ENCODE data around the gene ANK3. TPM values are rescaled to one million over a fixed set of nuclear protein-coding genes. Genes with fewer than 3 reads are reported as not detected.
"Not testable (repeated sequence)": the region's sequence is repeated elsewhere in the genome, so short reads cannot be mapped to it uniquely, and the experiment has no call there.

Gene ANK3
- total and polyA plus RNA-seq, 2 experiments from 2014 or later: 0.14 to 0.54 TPM

DNA sequence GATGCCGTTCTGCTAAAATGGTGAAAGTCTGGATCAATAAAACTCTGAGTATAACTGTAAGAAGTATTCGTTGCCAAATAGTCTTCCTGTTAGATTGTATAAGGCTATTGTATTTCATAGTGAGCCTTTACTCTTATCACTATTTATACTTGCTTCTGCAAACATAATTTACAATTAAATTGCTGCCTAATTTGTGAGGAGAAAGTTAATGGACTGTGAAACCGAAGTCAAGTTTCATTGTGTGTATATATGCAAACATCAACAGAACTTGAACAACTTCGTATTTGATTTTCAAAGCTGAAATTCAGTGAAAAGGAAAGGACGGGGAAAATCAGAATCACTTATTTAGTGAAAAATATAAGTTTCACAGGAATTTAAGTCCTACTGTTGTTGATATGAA is 347.4 kb downstream of the ANK3 start:
- Histone ChIP-seq H3K79me2 (ENCODE audit: insufficient read depth) (no peaks in the 10 kb centered on the region), H2AFZ (no peak overlapping the region), H3K9me2 (ENCODE audit: insufficient read depth) (no peaks in the 10 kb centered on the region), H3K4me3 (no peak overlapping the region), H3K9me3 (ENCODE audit: low read depth) (no peaks in the 10 kb centered on the region), H3K9ac (no peak overlapping the region), H3K27me3 (replicated peaks; ENCODE audit: insufficient read depth) (peaks cover 3% of the 10 kb centered on the region; the same call in 1 of the 2 replicates), H3K4me1 (ENCODE audit: insufficient read depth) (peaks cover 4% of the 10 kb centered on the region), H3K4me2 (ENCODE audit: unreplicated experiment) (no peak overlapping the region), H3K27ac (no peak overlapping the region), H4K20me1 (ENCODE audit: insufficient read depth) (no peaks in the 10 kb centered on the region), H3K36me3 (ENCODE audit: low read depth) (no peaks in the 10 kb centered on the region), H3F3A (ENCODE audit: insufficient read depth) (0 out of 2 replicates have a peak, but pooled peaks cover 8% of the 10 kb centered on the region)
- TF ChIP-seq EZH2 (IDR thresholded peaks at IDR 0.05; ENCODE audit: insufficient read depth, poor library complexity, severe bottlenecking) (no peak), EZH2phosphoT487 (IDR thresholded peaks at IDR 0.05; ENCODE audit: insufficient read depth, low read depth) (no peak)
- WGBS, 2 experiments (ENCODE audit: low coverage in 1 of 2, low lambda C conversion rate in 2 of 2, missing lambda C conversion rate in 2 of 2): 62 to 65% methylated on average over 5 of the region's 5 CpGs
- in situ Hi-C loops (cut with MboI): loop anchor here (25.0 kb wide), 1 partner anchor 405 kb away; no protein-coding TSS in a partner anchor
- DNase-seq: no peak

DNA sequence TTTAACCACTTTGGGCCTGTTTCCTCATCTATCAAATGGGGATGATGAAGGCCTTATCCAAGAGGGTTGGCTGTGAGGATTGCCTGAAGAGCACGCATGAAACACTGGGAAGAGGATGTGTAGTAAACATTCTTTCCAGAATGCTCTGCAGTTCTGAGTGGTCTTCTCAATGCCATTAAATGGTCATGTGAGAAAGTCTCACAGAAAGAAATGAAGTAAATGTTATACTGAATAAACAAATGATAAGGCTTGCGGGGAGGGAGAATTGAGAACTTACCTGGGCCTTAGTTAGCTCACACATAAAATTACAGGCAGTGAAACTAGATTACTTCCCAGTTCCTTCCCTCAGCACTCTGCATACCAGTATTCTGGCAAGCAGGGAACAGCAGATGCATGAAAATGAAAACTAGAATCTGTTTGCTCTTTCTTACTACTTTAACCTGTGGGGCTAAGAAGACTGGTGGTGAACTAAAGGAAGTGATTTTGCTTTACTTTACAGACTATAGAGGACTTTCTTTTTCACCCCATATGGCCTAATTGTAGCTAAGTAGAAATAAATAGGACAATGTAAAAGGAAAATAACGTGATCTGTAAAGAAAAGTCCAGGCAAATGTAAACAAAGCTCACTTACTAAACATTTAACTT is 348.1 kb downstream of the ANK3 start:
- H3K27ac ChIP-seq: no peak overlapping the region
- no peaks in the 10 kb centered on the region for H3K79me2 ChIP-seq (ENCODE audit: insufficient read depth)
- H4K20me1 ChIP-seq (ENCODE audit: insufficient read depth): no peaks in the 10 kb centered on the region
- 0 out of 2 replicates have a peak, but pooled peaks cover 8% of the 10 kb centered on the region for H3F3A ChIP-seq (ENCODE audit: insufficient read depth)
- peaks cover 6% of the 10 kb centered on the region; the same call in 1 of the 2 replicates for H3K27me3 ChIP-seq (replicated peaks; ENCODE audit: insufficient read depth)
- no peaks in the 10 kb centered on the region for H3K36me3 ChIP-seq (ENCODE audit: low read depth)
- H3K9ac ChIP-seq: no peak overlapping the region
- WGBS, 2 experiments (ENCODE audit: low coverage in 1 of 2, low lambda C conversion rate in 2 of 2, missing lambda C conversion rate in 2 of 2): 78 to 86% methylated on average over 3 of the region's 3 CpGs
- in situ Hi-C loops (cut with MboI): loop anchor here (25.0 kb wide), 1 partner anchor 404 kb away; no protein-coding TSS in a partner anchor
- no peak overlapping the region for H3K4me2 ChIP-seq (ENCODE audit: unreplicated experiment)
- no peaks in the 10 kb centered on the region for H3K9me2 ChIP-seq (ENCODE audit: insufficient read depth)
- no peaks in the 10 kb centered on the region for H3K9me3 ChIP-seq (ENCODE audit: low read depth)
- DNase-seq: no peak
- H2AFZ ChIP-seq: no peak overlapping the region
- TF ChIP-seq EZH2 (IDR thresholded peaks at IDR 0.05; ENCODE audit: insufficient read depth, poor library complexity, severe bottlenecking): no peak
- TF ChIP-seq EZH2phosphoT487 (IDR thresholded peaks at IDR 0.05; ENCODE audit: insufficient read depth, low read depth): no peak
- no peak overlapping the region for H3K4me3 ChIP-seq
- peaks cover 4% of the 10 kb centered on the region for H3K4me1 ChIP-seq (ENCODE audit: insufficient read depth)

DNA sequence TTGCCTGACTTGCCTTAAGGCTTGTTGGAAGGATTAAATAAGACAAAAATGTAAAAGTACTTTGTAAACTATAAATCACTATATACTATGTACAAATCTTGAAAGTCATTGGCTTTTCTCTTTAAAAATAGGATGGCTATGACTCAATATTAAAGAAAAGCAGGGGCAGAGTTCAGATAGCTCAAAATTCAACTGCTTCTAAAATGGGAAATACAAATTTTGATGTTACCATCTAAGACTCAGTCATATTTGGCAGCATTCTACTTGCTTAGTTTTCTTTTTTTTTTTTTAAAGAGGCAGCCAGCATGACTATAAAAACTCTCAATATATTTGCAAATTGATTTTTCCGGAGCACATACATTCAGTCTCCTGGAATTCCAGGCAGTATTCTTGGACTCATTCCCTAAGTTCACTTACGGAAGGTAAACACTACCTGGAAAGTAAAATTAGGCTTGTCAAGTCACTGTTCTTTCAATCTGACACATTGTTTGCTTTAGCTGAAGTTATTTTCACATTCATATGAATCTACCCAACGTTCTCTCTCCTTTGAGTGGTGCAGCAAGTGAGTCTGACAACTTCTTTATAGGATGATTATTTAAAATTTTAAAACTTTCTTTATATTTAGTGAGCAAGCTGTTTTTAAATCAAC is 349.5 kb downstream of the ANK3 start:
- Histone ChIP-seq H3F3A (ENCODE audit: insufficient read depth) (0 out of 2 replicates have a peak, but pooled peaks cover 8% of the 10 kb centered on the region), H3K9me2 (ENCODE audit: insufficient read depth) (no peaks in the 10 kb centered on the region), H4K20me1 (ENCODE audit: insufficient read depth) (no peaks in the 10 kb centered on the region), H2AFZ (no peak overlapping the region), H3K27ac (no peak overlapping the region), H3K4me3 (no peak overlapping the region), H3K9me3 (ENCODE audit: low read depth) (no peaks in the 10 kb centered on the region), H3K36me3 (ENCODE audit: low read depth) (no peaks in the 10 kb centered on the region), H3K79me2 (ENCODE audit: insufficient read depth) (no peaks in the 10 kb centered on the region), H3K27me3 (replicated peaks; ENCODE audit: insufficient read depth) (peaks cover 6% of the 10 kb centered on the region; the same call in 1 of the 2 replicates), H3K4me2 (ENCODE audit: unreplicated experiment) (no peak overlapping the region), H3K4me1 (ENCODE audit: insufficient read depth) (peaks cover 4% of the 10 kb centered on the region), H3K9ac (no peak overlapping the region)
- in situ Hi-C loops (cut with MboI): loop anchor here (25.0 kb wide), 1 partner anchor 403 kb away; no protein-coding TSS in a partner anchor
- WGBS, 2 experiments (ENCODE audit: low coverage in 1 of 2, low lambda C conversion rate in 2 of 2, missing lambda C conversion rate in 2 of 2): 41 to 42% methylated on average over 3 of the region's 3 CpGs
- no peak for DNase-seq
- TF ChIP-seq EZH2 (IDR thresholded peaks at IDR 0.05; ENCODE audit: insufficient read depth, poor library complexity, severe bottlenecking): no peak
- no peak for TF ChIP-seq EZH2phosphoT487 (IDR thresholded peaks at IDR 0.05; ENCODE audit: insufficient read depth, low read depth)

DNA sequence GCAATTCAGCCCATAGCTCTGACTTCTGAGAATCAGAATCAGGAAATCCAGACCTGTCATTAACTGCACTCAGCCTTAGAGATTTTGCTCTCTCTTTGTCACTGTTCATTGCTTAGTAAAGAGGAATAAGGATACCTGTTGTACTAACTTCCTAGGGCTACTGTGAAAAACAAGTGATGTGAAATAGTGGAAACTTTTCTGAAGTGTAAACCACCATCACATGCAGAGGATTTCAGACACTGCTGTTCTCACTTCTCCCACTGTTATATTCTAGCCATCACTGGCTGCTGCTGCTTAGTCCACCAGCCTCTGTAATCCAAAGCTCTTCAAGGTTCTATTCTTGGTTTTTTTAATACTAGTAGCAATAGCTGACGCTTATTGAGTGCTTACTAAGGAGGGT is 353.7 kb downstream of the ANK3 start:
- no peak overlapping the region for H3K4me3 ChIP-seq
- TF ChIP-seq EZH2 (IDR thresholded peaks at IDR 0.05; ENCODE audit: insufficient read depth, poor library complexity, severe bottlenecking) (no peak), EZH2phosphoT487 (IDR thresholded peaks at IDR 0.05; ENCODE audit: insufficient read depth, low read depth) (no peak)
- no peak for DNase-seq
- H3K9me2 ChIP-seq (ENCODE audit: insufficient read depth): no peaks in the 10 kb centered on the region
- H3K36me3 ChIP-seq (ENCODE audit: low read depth): no peaks in the 10 kb centered on the region
- no peaks in the 10 kb centered on the region for H3F3A ChIP-seq (ENCODE audit: insufficient read depth)
- H4K20me1 ChIP-seq (ENCODE audit: insufficient read depth): no peaks in the 10 kb centered on the region
- in situ Hi-C loops (cut with MboI): loop anchor here (25.0 kb wide), 1 partner anchor 399 kb away; no protein-coding TSS in a partner anchor
- 40 to 75% methylated on average over 1 of the region's 1 CpG for WGBS, 2 experiments (ENCODE audit: low coverage in 1 of 2, low lambda C conversion rate in 2 of 2, missing lambda C conversion rate in 2 of 2)
- H3K27ac ChIP-seq: no peak overlapping the region
- no peak overlapping the region for H2AFZ ChIP-seq
- H3K9me3 ChIP-seq (ENCODE audit: low read depth): no peaks in the 10 kb centered on the region
- H3K4me1 ChIP-seq (ENCODE audit: insufficient read depth): no peaks in the 10 kb centered on the region
- no peaks in the 10 kb centered on the region for H3K79me2 ChIP-seq (ENCODE audit: insufficient read depth)
- no peak overlapping the region for H3K4me2 ChIP-seq (ENCODE audit: unreplicated experiment)
- H3K27me3 ChIP-seq (replicated peaks; ENCODE audit: insufficient read depth): peaks cover 6% of the 10 kb centered on the region; the same call in 1 of the 2 replicates
- no peak overlapping the region for H3K9ac ChIP-seq

DNA sequence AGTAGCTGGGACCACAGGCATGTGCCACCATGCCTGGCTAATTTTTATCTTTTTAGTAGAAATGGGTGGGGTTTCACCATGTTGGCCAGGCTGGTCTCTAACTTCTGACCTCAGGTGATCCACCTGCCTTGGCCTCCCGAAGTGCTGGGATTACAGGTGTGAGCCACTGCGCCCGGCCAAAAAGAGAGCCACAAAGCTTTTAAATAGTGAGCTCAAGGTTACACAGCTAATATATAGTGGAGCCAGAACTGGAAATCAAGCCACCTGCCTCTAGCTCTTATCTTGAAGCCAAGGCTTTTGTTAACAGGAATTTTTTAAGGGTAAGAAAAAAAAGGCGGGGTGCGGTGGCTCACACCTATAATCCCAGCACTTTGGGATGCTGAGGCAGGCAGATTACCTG is 354.3 kb downstream of the ANK3 start:
- H3K4me2 ChIP-seq (ENCODE audit: unreplicated experiment); H3K4me3 ChIP-seq; H3K27me3 ChIP-seq (replicated peaks; ENCODE audit: insufficient read depth); H3F3A ChIP-seq (ENCODE audit: insufficient read depth); H4K20me1 ChIP-seq (ENCODE audit: insufficient read depth); H3K36me3 ChIP-seq (ENCODE audit: low read depth); H3K9me2 ChIP-seq (ENCODE audit: insufficient read depth); H3K27ac ChIP-seq; H3K9ac ChIP-seq; H3K79me2 ChIP-seq (ENCODE audit: insufficient read depth); DNase-seq; H3K4me1 ChIP-seq (ENCODE audit: insufficient read depth); H2AFZ ChIP-seq; H3K9me3 ChIP-seq (ENCODE audit: low read depth): not testable (repeated sequence)
- WGBS, 2 experiments (ENCODE audit: low coverage in 1 of 2, low lambda C conversion rate in 2 of 2, missing lambda C conversion rate in 2 of 2): 75 to 83% methylated on average over 5 of the region's 5 CpGs
- in situ Hi-C loops (cut with MboI): loop anchor here (25.0 kb wide), 1 partner anchor 398 kb away; no protein-coding TSS in a partner anchor
